HG03066 (cell line): ENCODE results near the gene DCTN3.

Experiments used
- ATAC-seq: cut with Tn5 transposase; IDR thresholded peaks from one replicate; pipeline ENCODE4 v1.9.1; 2021; ENCODE audit warnings: low read depth; ENCODE audit not compliant: unreplicated experiment

Gene DCTN3

GRCh38 chr9:34591917-34592866 lies 28.1 kb downstream of the DCTN3 start:
- no peak for ATAC-seq

DNA sequence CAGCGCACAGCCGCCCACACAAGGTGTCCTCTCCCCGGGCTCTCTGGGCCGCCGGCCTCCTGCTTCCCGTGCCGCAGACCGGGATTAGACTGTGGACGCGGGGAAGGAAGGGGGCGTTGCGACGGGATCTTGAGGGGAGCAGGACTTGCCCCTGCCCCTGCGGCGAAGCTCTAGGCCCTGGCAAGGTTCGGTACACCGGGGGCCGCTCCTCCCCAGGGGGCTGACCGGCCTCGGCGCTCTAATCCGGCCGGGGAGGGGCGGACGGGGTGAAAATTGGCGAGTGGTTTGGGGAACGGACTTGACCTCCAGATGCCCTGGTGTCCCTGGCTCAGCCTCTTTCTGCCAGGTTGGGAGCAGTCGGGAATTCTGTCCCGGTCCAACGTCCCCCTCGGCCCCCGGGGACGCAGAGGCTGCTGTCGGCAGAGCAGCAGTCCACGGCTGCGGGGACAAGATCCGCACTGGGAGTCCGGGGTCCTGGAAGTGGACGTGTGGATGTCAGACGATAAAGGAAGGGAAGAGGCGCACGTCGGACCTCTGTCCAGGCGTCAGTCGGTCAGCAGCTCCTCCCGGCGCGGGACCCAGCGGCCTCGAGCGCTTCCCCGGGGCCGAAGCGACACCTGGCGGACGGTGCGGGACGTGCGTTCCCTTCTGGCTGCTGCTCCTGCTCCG lies 28.9 kb downstream of the DCTN3 start:
- ATAC-seq = peak; percentile 56

DNA sequence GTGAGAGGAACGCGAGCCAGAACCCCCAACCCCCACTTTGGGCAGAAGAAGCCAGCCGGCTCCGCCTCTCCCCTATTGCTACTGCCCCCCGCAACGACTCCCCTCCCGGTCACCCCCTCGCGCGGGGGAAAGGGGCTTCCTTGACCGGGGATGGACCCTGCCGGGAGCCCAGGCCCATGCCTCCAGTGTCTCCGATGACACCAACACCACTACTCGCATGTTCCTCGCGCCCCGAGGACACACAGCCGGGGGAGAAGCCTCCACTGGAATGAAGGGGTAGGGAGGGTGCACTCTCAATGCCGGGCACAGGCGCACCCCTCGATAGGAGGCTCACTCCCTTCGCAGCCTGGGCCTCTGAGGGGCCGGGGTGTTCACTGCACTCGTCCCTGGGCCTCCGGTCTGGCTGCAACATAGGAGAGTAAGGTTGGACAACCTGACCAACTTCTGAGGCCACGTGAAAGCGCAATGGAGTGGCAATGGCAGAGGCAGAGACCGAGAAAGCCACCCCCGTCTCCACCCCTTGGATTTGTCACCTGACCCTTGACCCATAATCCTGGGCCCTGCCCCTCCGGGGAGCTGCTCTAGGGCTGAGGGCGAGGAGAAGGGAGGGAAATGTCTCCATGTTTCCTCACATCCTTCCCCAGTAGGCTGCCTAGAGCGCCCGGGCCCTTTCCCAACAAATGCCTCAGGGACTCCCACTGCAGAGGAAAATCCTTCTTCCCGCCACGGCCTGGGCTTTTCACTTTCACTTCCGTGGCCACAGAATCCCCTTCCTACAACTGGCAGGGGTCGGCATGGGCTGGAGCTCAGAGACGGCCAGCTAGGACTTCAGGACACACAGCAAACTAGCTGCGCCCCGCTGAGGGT lies 29.7 kb downstream of the DCTN3 start:
- no peak for ATAC-seq

- ATAC-seq = no peak
Measured at GRCh38 chr9:34589636-34590380, 30.5 kb downstream of the DCTN3 start, which contains the start of gene CNTFR. Gene CNTFR, minus strand, starts transcription at chr9:34589724. Its CDS starts 20,743 bp downstream, at chr9:34568981.

DNA sequence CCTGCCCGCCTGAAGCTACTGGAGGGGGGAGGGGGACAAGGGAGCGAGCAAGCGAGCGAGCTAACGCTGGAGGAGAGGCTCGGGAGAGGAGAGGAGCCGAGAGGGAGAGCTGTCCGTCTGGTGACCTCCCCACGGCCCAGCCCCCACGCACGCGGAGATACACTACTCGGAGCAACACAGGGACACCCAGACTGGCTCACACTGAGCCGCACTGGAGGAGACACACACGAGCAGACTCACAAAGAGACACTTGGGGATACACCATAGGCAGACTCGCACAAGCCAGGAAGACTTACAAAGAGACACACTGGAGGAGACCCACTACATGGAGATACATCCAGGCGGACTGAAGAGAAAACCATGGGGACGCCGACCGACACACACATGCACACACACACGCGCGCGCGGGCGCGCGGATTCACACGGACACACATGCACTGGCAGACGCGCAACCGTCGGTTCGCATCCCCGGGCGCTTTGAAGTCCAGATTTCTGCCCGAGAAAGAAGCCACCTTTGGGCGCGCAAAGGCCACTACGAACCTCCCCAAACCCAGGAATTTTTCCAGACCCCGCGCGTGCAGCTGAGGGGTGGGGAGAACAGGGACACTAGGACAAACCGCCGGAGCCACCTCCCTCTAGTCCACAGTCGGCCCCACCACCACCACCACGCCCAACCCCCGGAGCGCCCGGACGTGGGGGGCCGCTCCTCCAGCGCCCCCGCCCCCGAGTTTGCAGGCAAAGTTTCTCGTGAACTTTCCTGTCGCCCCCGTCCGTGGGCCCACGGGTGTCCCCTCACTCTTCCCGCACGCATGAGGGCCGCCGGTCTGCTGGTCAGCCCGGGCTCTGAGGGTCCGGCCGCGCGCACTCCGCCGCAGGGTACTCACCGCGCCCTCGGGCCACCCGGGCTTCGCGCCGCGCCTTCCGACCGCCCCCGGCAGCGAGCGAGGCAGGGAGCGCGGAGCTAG lies 31.3 kb downstream of the DCTN3 start:
- no peak for ATAC-seq

DNA sequence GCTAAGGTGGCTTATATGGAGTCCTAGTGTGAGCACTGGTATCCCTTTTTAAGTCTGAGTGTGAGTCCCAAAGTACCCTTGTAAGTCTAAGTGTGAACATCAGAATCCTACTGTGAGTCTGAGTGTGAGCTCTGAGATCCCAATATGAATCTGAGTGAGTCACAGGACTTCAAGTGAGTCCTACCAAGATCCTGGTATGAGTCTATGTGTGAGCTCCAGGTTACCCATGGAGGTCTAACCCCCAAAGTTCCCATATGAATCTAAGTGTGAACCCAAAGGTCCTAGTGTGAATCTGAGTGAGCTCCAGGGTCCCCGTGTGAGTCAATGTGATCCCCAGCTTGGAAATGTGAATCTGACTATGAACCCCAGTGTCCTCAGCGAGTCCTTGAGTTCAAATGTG lies 33.0 kb downstream of the DCTN3 start:
- no peak for ATAC-seq

GRCh38 chr9:34585946-34586669 lies 34.2 kb downstream of the DCTN3 start:
- no peak for ATAC-seq

GRCh38 chr9:34584970-34585369 lies 35.3 kb downstream of the DCTN3 start:
- ATAC-seq = no peak

DNA sequence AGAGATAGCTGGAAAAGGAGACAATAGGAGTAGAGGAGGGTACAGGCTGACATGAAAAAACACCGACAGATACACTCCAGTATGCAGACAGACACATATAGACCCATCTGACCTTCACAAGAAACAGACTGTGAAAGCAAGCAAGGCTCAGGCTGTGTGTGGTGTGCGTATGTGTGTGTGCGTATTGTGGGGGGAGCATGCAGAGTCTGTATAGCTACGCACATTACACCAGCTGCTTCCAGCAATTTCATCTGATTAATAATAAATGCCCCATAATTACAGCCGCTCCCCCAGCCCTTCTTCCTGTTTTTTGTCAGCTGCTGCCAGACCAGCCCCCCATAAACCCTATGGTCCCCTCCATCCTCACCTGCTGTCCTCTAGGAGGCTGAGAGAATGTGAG lies 37.5 kb downstream of the DCTN3 start:
- no peak for ATAC-seq

DNA sequence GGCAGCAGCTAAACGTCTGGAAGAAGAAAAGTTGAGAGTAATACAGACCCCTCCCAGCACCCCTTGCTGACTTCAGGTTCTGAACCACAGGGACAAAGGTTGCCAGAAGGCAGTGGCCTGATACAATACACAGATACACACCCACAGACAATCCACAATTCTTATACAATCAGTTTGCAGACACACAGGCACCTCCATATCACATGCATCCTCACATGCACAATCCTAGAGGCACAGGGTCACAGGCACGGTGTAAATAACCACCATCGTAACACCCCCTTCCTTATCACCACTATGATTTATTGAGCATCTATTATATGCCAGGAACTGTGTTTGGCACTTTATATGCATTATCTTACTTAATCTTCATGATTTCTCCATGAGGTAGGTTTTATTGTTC lies 39.0 kb downstream of the DCTN3 start:
- no peak for ATAC-seq

GRCh38 chr9:34580358-34580757 lies 39.9 kb downstream of the DCTN3 start:
- ATAC-seq = no peak

DNA sequence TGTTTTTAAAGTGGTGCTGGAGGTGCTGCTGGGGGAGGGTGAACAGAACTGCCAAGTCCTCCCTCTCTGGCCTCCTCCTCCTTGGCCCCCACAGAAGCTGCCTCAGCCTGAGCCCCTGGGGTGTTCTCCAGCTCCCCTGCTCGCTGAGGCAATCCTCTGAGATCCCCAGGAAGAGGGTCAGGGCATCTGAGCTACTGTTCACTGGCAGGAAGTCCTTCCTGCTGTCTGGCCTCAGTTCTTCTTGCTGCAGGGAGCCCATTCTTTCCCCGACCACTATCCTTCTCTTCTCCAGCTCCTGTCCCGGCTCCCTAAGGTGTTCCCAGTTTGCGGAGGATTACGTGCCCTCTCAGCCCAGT lies 40.5 kb downstream of the DCTN3 start:
- no peak for ATAC-seq

DNA sequence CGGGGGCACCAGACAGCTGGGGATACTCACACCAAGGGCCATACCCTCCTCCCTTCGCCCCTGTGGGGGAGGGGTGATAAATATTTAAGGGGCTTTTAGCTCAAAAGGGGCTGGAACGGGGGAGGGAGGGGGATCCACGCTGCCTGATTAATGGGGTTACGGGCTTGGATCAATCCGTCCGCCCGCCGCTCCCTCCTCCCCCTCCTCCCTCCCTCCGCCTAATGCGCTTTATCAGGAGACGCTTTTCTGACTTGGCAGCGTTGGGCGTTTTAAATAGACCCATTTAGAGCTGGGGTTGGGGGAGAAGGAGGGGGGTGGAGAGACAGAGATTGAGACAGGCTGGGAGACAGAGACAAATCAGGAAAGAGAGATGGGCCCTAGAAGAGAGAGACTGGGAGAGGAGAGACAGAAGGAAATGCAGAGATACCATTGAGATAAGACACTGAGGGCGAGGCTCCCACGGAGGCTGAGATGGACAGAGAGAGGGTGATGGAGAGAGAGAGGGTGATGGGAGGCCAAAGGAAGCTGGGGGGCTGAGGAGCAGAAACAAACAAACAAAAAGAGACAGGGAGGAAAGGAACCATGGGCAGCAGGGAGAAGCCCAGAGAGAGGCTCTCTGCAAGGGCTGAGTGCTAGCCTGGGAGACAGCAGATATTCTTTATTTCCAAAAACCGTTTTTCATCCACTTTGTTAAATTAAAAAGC lies 41.0 kb downstream of the DCTN3 start:
- ATAC-seq = no peak

DNA sequence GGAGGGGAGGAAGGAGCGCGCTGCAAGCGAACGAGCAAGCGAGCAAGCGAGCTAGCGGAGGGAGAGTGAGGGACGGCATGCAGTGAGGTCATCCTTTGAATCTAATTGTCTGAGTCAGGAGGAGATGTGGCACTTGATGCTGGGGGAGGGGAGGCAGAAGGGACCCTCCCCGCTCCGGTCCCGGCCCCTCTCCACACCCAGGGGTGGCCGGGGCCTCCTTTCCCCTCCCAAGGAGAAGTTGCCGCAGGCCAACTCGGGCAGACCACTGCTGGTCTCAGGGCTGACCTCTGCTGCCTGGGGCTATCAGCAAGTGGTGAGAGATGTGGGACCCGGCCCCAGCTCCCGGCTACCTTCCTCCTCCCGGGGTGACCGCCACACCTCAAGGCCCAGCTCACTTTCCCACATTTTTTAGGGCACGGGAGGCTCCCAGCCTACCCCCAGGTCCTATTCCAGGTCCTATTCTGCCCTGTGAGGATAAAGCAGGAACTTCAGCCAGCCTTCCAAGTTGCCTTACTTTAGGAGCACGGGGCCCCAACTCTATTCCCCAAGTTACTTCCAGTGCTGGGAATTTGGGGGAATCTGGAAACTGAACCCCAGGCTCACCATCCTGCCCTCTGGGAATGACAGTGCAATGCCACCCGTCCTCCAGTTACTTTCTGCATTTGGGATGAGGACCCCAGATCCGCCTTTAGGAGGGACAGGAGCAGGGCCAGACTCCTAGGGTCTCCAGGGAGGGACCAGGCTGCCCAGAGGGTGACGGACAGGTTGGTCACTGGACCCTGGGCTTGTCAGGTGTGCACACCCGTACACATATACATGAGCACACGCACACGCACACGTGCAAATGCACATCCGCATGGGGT lies 41.8 kb downstream of the DCTN3 start:
- ATAC-seq = no peak

DNA sequence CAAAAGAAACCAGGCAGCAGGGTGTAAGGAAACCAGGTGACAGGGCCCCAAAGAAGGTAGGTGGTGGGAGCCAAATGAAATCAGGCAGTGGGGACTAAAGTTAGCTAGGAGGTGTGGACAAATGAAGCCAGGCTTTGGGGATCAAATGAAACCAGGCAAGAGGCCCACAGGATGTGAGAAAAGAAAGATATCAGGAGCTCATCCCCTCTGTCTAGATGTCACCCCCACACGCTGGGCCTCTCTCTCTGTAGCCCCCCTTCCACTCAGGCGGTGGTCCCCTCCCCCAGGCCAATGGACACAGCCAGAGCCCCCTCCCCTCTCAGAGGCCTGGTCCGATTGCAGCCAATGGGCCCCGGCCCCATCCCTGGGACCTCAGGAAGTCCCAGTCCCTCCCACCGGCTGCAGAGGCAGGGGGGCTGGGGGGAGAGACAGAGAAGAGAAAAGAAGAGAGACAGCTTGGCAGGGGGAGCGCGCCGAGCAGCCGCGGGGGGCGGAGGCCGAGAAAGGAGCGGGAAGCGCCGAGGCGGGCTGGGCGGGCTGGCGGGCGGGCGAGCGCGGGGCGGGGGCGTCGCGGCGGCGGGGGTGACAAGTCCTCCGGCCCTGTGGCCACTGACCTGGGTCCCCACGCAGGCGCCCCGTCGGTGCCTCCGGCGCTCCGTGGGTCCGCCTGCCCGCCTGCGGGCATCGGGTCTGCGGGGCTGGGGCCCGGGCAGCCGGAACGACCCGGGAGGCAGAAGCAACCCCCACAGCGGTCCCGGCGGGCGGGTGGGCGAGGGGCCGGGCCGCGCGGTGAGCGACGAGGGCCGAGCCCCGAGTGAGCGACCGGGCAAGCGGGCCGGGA lies 42.7 kb downstream of the DCTN3 start:
- ATAC-seq = no peak
